GM12873 (cell line): Measurements from ENCODE around the gene SMAD7.

Experiments used
- CTCF ChIP-seq: IDR thresholded peaks from 2 replicates; pipeline ENCODE4 v1.5.1; 2012; ENCODE audit warnings: low read depth, mild to moderate bottlenecking, moderate library complexity, low read length, control low read depth; ENCODE audit not compliant: insufficient read depth; ENCODE audit errors: missing control alignments

SMAD7 gene

DNA sequence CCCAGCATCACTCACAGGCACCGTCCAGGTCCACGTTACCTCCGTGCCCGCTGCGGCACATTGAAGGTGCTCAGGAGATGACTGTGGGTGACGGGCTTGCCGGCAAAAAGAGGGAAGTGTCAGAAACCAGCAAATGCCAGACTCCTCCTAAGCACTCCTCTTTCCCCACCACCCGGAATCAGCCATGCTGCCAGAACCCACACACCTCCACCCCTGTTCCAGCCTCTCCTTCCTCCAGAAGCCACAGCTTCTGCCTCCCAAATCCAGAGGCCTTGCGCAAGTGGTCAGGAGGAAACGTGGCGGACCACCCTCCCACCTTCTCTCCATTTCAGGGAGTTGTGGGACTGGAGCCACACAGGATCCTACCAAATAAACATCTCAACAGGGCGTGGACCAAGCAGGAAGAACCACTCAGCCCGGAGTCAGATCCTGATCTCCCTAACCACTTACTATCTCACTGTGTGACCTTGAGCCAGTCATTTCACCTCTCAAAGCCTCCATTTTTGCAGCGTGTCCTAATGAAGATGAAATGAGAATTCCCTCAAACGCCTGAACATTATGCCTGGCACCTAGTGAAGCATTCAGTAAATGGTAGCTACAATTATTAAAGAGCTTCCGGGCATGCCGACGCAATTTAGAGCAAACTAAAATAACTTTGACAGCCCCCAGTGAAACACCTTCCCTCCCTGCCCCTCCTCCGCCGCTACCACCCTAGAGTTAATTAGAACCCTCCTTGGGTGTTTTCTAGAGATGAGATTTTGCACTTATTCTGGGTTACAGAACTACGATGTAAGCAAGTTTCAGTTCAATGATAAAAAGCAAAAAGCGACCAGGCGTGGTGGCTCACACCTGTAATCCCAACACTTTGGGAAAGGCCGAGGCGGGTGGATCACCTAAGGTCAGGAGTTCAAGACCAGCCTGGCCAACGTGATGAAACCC, 32.9 kb downstream of the SMAD7 start:
- TF ChIP-seq CTCF, result no peak

DNA sequence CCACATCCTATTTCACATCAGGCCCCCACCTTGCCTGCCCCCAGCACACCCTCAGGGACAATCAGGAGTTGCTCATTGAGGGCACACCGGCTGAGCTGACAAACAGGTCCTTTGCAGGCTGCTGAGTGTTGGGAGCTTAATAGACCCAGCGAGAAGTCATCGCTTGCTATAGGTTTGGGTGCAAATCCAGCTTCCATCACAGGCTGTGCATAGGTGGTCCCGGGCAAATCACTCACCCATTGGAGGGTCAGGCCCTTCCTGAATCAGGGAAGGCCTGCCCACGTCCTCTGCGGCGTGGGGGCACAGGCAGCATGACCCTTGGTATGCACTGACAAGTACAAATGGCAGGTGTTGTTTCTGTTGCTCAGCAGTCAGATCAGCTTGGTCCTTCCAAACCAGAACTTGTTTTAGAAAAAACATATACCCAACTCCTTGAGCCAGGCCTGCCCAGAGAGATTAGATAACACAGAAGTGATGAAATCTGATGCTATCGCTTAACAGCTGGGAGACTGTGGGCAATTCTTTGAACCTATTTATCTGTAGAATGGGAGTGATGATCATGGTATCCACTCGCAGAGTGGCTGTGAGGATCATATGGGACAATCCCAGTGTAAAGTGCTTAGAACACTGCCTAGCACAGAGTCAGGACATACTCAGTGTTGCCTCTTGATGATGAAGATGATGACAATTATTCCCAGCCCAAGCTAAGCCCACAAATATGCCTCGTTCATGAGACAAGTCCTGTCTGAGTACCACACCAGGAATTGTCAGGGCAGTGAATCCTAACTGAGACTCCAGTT, 34.9 kb downstream of the SMAD7 start:
- no peak for TF ChIP-seq CTCF

DNA sequence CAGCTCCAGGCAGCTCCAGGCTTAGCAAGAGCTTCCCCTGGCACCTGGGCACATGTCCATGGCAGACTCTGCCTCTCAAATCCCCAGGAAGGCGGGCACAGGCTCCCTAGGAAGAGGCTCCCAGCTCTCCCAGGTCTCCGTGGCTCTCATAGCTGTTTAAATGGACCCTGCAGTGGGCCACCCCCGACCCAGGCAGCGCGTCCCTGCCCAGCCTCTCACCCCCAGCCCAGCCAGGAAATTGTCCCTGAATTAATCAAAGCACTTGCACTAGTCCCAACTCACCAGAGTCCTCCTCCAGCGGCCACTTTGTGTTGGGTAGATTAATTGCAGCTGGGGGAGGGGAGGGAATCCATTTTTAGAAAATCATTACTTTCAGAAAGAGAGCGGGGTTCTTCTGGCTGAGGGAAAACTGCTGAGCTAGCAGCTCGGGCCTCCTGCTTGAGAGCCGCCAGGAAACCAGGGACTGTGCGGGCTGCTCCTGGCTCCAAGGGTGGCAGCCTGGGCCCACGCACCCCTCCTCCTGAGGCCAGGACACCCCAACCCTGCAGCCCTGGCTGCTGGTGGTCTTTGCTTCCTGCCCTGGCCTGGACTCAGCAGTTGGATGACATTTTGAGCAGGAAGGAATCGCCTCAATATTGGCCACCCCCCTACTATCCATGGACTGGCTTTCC, 36.0 kb downstream of the SMAD7 start:
- no peak for TF ChIP-seq CTCF

DNA sequence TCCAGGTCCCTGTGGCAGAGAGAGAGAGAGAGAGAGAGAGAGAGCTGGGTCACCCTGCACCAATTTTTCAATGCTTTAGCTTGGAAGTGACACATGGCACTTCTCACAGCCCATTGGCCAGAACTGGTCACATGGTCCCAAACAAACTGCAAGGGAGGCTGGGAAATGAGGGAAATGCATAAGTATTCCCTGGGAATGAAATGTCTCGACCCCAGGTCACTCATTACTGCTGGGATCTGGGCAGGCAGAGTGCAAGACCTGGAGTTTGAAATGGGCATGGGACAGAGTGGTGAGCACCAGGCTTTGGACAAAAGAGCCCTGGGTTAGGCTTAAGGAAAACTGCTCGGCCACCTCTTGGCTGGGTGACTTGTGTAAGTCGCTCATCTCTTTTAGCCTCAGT, 37.0 kb downstream of the SMAD7 start:
- no peak for TF ChIP-seq CTCF

GRCh38 chr18:48913201-48913600, 37.6 kb downstream of the SMAD7 start:
- peak; percentile 60 for TF ChIP-seq CTCF

- no peak for TF ChIP-seq CTCF
Measured at GRCh38 chr18:48910972-48911545, 39.7 kb downstream of the SMAD7 start.
